OCI-LY3 (cell line): ENCODE measurements around the gene THEM5.

Source experiments
- CTCF ChIP-seq: fragments of 200-600, 300-600 bp; sonication (generic); IDR thresholded peaks from 2 replicates; pipeline ENCODE4 v1.5.1; 2014; ENCODE audit warnings: antibody characterized with exemption, low read length, low read depth
- EZH2phosphoT487 ChIP-seq: fragments of 200-600 bp; shearing (Covaris generic); IDR thresholded peaks from 2 replicates; pipeline ENCODE4 v1.6.1; 2018; ENCODE audit warnings: antibody characterized with exemption, mixed run types, low read depth

- TF ChIP-seq CTCF (no peak), EZH2phosphoT487 (no peak)
Observed at GRCh38 chr1:151809985-151810556, 43.4 kb downstream of the THEM5 start.
